ENCODE data around the gene GRIK4. TPM values are rescaled to one million over a fixed set of nuclear protein-coding genes. Genes with fewer than 3 reads are reported as not detected.

The GRIK4 gene
- total and polyA plus RNA-seq, 2 experiments from 2014 or later: not detected

GRCh38 chr11:120594746-120595145 lies 83.2 kb downstream of the GRIK4 start:
- H3K79me2 ChIP-seq (ENCODE audit: insufficient read depth): no peaks in the 10 kb centered on the region
- no peaks in the 10 kb centered on the region for H3K9me2 ChIP-seq (ENCODE audit: insufficient read depth)
- no peaks in the 10 kb centered on the region for H3K36me3 ChIP-seq (ENCODE audit: low read depth)
- no peak overlapping the region for H3K9ac ChIP-seq
- H3K4me2 ChIP-seq (ENCODE audit: unreplicated experiment): no peak overlapping the region
- H3K4me1 ChIP-seq (ENCODE audit: insufficient read depth): no peaks in the 10 kb centered on the region
- H4K20me1 ChIP-seq (ENCODE audit: insufficient read depth): no peaks in the 10 kb centered on the region
- H3K9me3 ChIP-seq (ENCODE audit: low read depth): no peaks in the 10 kb centered on the region
- no peaks in the 10 kb centered on the region for H3F3A ChIP-seq (ENCODE audit: insufficient read depth)
- DNase-seq: no peak
- H3K27ac ChIP-seq: no peak overlapping the region
- in situ Hi-C loops (cut with MboI): no loop called here
- H2AFZ ChIP-seq: no peak overlapping the region
- no peak overlapping the region for H3K4me3 ChIP-seq
- H3K27me3 ChIP-seq (replicated peaks; ENCODE audit: insufficient read depth): peaks cover 28% of the 10 kb centered on the region
- TF ChIP-seq EZH2phosphoT487 (IDR thresholded peaks at IDR 0.05; ENCODE audit: insufficient read depth, low read depth) (no peak), EZH2 (IDR thresholded peaks at IDR 0.05; ENCODE audit: insufficient read depth, poor library complexity, severe bottlenecking) (no peak)
- WGBS, 2 experiments (ENCODE audit: low coverage in 1 of 2, low lambda C conversion rate in 2 of 2, missing lambda C conversion rate in 2 of 2): 63 to 65% methylated on average over 9 of the region's 9 CpGs

DNA sequence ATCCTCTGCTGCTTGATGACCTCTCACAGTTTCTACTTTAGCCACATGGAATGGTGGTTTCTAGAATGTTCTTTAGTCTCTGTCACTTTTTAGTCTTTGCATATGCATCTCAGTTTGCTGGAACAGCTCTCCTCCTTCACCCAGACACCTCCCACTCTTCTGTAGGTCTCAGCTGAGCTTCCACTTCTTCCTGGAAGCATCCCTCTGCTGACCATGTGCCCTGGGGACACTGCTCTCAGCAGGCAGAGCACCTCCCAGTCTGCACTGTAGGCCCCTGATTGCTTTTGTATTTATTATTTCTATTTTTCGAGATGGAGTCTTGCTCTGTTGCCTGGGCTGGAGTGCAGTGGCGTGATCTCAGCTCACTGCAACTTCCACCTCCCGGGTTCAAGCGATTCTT lies 84.0 kb downstream of the GRIK4 start:
- no peak for TF ChIP-seq EZH2phosphoT487 (IDR thresholded peaks at IDR 0.05; ENCODE audit: insufficient read depth, low read depth)
- no peak for TF ChIP-seq EZH2 (IDR thresholded peaks at IDR 0.05; ENCODE audit: insufficient read depth, poor library complexity, severe bottlenecking)
- no peak overlapping the region for H3K9ac ChIP-seq
- H3K36me3 ChIP-seq (ENCODE audit: low read depth): no peaks in the 10 kb centered on the region
- no peak overlapping the region for H2AFZ ChIP-seq
- H3F3A ChIP-seq (ENCODE audit: insufficient read depth): no peaks in the 10 kb centered on the region
- H3K9me3 ChIP-seq (ENCODE audit: low read depth): no peaks in the 10 kb centered on the region
- no peak overlapping the region for H3K27ac ChIP-seq
- 34 to 42% methylated on average over 4 of the region's 4 CpGs for WGBS, 2 experiments (ENCODE audit: low coverage in 1 of 2, low lambda C conversion rate in 2 of 2, missing lambda C conversion rate in 2 of 2)
- no peak overlapping the region for H3K4me3 ChIP-seq
- in situ Hi-C loops (cut with MboI): no loop called here
- no peaks in the 10 kb centered on the region for H3K4me1 ChIP-seq (ENCODE audit: insufficient read depth)
- H3K79me2 ChIP-seq (ENCODE audit: insufficient read depth): no peaks in the 10 kb centered on the region
- no peaks in the 10 kb centered on the region for H3K9me2 ChIP-seq (ENCODE audit: insufficient read depth)
- H3K4me2 ChIP-seq (ENCODE audit: unreplicated experiment): no peak overlapping the region
- H4K20me1 ChIP-seq (ENCODE audit: insufficient read depth): no peaks in the 10 kb centered on the region
- peaks cover 28% of the 10 kb centered on the region for H3K27me3 ChIP-seq (replicated peaks; ENCODE audit: insufficient read depth)
- DNase-seq: no peak

DNA sequence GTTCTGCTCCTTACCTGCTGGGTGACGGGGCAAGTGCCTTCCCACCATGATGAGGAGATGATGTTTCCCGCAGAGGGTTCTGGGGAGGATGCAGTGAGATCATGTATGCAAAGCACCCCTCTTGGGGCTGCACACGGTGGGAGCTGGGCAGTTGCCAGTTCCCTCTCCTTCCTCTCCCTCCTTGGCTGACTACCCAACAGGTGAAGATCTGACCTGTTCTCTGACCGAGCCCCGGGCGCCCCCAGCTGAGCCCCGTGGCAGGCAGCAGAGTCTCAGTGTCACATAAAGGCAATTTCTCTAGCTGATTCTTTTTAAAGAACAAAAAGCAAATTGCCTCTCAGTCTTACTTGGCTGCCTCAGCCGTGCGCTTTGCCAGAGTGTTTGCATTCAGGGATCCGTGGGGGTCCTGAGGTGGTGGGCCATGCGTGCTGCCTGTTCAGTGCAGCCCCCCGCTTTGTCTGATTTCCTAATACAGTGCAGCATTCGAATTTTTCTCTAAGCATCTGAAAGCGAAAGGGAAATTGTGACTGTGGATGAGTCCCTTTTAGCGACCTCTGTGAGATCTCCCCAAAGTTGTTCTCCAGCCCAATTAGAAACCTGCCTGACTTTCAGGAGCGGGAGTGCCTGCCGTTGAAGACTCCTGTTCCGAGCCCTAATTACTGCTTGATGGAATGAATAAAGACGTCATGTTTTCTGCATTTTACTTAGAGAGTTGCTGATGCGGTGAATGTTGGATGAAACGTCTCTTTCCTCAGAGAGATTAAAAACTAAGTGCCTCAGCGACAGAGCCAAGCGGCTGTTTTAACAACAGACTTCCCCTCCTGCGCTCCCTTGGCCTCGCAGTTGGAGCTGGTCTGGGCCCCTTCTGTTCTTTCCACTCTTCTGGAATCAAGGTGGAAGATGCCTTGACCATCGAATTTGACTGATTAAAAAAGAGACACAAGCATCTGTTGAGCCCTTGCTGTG lies 86.0 kb downstream of the GRIK4 start:
- no peak overlapping the region for H3K9ac ChIP-seq
- H3K4me2 ChIP-seq (ENCODE audit: unreplicated experiment): no peak overlapping the region
- H2AFZ ChIP-seq: no peak overlapping the region
- in situ Hi-C loops (cut with MboI): no loop called here
- H4K20me1 ChIP-seq (ENCODE audit: insufficient read depth): no peaks in the 10 kb centered on the region
- TF ChIP-seq EZH2 (IDR thresholded peaks at IDR 0.05; ENCODE audit: insufficient read depth, poor library complexity, severe bottlenecking): no peak
- TF ChIP-seq EZH2phosphoT487 (IDR thresholded peaks at IDR 0.05; ENCODE audit: insufficient read depth, low read depth): no peak
- H3F3A ChIP-seq (ENCODE audit: insufficient read depth): no peaks in the 10 kb centered on the region
- no peaks in the 10 kb centered on the region for H3K4me1 ChIP-seq (ENCODE audit: insufficient read depth)
- H3K36me3 ChIP-seq (ENCODE audit: low read depth): no peaks in the 10 kb centered on the region
- H3K27ac ChIP-seq: no peak overlapping the region
- peaks cover 28% of the 10 kb centered on the region for H3K27me3 ChIP-seq (replicated peaks; ENCODE audit: insufficient read depth)
- 22 to 27% methylated on average over 26 of the region's 26 CpGs for WGBS, 2 experiments (ENCODE audit: low coverage in 1 of 2, low lambda C conversion rate in 2 of 2, missing lambda C conversion rate in 2 of 2)
- H3K4me3 ChIP-seq: no peak overlapping the region
- H3K9me3 ChIP-seq (ENCODE audit: low read depth): no peaks in the 10 kb centered on the region
- H3K79me2 ChIP-seq (ENCODE audit: insufficient read depth): no peaks in the 10 kb centered on the region
- no peaks in the 10 kb centered on the region for H3K9me2 ChIP-seq (ENCODE audit: insufficient read depth)
- DNase-seq: no peak

GRCh38 chr11:120598517-120599257 lies 87.1 kb downstream of the GRIK4 start:
- WGBS, 2 experiments (ENCODE audit: low coverage in 1 of 2, low lambda C conversion rate in 2 of 2, missing lambda C conversion rate in 2 of 2): 76 to 77% methylated on average over 8 of the region's 8 CpGs

More at GRCh38 chr11:120598517-120599257, 87.1 kb downstream of the GRIK4 start:
- H3K9me3 ChIP-seq (ENCODE audit: low read depth): no peaks in the 10 kb centered on the region
- in situ Hi-C loops (cut with MboI): no loop called here
- no peak overlapping the region for H2AFZ ChIP-seq
- H4K20me1 ChIP-seq (ENCODE audit: insufficient read depth): no peaks in the 10 kb centered on the region
- H3K27ac ChIP-seq: no peak overlapping the region
- no peak overlapping the region for H3K9ac ChIP-seq
- H3K27me3 ChIP-seq (replicated peaks; ENCODE audit: insufficient read depth): peaks cover 28% of the 10 kb centered on the region
- no peaks in the 10 kb centered on the region for H3K79me2 ChIP-seq (ENCODE audit: insufficient read depth)
- TF ChIP-seq EZH2 (IDR thresholded peaks at IDR 0.05; ENCODE audit: insufficient read depth, poor library complexity, severe bottlenecking) (no peak), EZH2phosphoT487 (IDR thresholded peaks at IDR 0.05; ENCODE audit: insufficient read depth, low read depth) (no peak)
- H3K4me1 ChIP-seq (ENCODE audit: insufficient read depth): no peaks in the 10 kb centered on the region
- H3K4me2 ChIP-seq (ENCODE audit: unreplicated experiment): no peak overlapping the region
- H3K36me3 ChIP-seq (ENCODE audit: low read depth): no peaks in the 10 kb centered on the region
- H3F3A ChIP-seq (ENCODE audit: insufficient read depth): no peaks in the 10 kb centered on the region
- no peaks in the 10 kb centered on the region for H3K9me2 ChIP-seq (ENCODE audit: insufficient read depth)
- no peak overlapping the region for H3K4me3 ChIP-seq
- DNase-seq: no peak
